ENCODE data around the gene GOT1. TPM values are rescaled to one million over a fixed set of nuclear protein-coding genes. Genes with fewer than 3 reads are reported as not detected.

The GOT1 gene
- polyA plus RNA-seq, 1 donor: 40.9 TPM

DNA sequence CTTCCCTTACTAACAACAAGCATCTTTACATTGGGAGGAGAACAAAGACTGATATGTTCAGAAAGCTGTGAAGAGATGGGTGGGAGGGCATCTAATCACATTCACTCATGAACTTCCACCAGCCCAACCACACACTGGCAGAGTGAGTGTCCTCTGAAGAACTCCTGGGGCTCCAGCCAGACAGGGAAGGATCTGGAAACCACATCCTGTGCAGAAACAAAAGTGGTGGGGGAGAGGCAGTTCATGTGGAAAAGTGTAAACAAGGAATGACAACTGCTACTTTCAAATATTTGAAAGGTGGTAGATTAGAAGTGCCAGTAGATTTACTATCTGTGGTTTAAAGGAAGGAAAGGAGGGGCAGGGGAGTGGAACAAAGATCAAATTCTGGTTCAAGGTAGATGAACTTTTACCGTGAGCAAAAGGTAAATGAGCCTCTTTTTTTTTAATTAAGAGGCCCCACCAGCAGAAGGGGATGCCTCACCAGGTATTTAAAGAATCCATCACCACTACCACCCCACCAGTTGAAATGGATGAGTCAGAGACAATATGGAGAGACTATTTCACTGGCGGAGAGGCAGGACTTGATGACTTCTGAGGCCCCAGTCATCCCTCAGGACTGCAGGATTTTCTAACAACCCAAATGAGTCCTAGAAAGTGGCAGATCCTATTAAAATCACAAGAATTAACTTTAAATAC is 34.5 kb downstream of the GOT1 start:
- DNase-seq (ENCODE audit: low read depth): no peak

DNA sequence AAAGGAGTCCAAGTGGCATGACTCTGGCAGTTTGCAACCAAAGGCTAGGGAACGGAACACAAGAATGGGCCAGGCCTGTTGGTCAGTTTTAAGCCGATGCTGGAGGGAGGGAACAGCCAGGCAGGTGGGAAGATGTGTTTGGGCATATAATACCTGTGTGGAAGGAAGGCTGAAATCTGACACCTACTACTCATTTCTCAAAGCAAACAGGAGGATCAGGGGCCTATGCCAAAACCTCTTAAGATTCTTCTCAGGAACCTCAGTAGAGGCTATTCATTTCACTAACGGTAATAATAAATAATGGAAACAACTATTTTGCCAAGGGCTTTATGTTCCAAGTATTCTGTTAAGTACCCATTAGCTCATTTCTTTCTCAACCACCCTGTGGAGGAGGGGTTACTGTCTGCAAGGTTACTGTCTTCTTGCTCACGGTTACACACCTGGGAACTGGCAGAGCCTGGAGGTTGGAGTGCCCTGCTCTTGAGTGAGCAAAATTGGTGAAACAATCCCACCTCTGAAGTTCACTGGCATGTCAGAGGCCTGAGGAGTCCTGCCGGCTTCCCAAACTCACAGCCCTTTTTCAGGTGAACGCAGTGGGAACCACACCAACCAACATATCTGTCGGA is 35.5 kb downstream of the GOT1 start:
- no peak for DNase-seq (ENCODE audit: low read depth)

DNA sequence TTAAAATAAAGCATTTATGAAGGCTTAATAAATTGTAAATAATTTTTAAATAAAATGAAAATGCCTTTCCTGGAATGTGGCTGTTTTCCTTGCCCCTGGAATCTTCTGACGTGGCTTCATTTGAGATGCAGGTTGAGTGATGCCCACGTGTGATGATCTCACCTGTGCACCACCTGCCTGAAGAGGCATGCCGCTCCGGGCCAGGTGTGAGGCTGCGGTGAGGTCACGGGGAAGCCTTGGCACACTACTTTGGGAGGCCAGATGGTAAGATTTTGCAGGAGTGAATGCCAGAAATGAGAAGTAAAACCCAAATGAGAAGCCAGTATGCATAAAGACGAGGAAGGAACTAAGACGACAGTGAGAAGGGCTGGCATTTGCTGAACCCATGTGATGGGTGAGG is 36.2 kb downstream of the GOT1 start:
- DNase-seq (ENCODE audit: low read depth): no peak

DNA sequence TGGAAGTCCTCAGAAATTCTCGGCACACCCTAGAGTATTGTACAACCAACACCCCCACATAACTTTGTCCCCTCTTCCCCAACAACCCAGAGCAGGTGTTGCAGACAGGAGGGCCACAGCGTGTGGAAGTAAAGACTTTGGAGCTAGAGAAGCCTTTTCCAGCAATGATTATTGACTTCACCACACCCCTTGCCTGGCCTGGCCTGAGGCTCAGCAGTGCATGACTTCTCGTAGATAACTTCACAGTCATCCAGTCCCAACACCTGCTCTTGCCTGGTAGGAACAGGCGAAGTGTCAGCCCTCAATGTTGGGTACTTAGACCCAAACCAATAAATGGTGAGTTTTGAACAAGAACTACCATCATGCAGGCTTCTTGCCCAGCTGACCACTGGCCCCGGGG is 36.7 kb downstream of the GOT1 start:
- no peak for DNase-seq (ENCODE audit: low read depth)

DNA sequence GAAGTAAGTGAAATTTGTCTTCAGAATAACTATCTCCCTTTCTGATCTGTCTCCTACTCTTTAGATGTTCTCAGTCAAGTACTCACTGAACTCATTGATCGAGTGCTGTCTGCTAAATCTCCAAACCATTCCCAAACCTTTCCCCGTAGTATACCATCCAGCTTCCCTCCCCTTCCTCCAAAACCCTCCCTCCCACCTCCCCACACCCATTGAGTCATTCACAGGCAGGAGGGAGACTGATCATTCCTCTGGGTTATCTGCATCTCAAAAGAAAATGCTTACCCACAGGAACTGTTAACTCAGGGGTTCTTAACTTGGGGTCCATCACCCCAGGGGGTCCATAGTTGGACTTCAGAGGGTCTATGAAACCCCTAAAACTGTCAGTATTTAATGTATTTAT is 37.4 kb downstream of the GOT1 start:
- no peak for DNase-seq (ENCODE audit: low read depth)

DNA sequence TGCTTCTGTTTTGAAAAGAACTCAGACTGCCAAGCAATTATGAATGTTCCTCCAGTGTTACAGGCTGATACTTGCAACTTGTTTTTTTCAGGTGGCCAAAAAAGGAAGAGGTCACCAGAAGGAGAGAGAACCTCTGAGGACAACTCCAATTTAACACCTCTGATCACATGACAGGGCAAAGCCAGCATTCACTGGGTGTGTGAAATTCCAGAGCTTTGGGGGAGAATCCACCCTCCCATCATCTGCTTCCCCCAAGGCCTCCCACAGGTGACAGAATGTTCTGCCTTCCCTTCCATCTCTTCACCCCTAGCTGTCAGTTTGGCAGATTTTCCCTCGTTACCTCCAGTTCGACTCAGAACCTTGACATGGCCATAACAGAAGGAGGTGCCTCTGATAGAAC is 39.1 kb downstream of the GOT1 start:
- DNase-seq (ENCODE audit: low read depth): no peak

DNA sequence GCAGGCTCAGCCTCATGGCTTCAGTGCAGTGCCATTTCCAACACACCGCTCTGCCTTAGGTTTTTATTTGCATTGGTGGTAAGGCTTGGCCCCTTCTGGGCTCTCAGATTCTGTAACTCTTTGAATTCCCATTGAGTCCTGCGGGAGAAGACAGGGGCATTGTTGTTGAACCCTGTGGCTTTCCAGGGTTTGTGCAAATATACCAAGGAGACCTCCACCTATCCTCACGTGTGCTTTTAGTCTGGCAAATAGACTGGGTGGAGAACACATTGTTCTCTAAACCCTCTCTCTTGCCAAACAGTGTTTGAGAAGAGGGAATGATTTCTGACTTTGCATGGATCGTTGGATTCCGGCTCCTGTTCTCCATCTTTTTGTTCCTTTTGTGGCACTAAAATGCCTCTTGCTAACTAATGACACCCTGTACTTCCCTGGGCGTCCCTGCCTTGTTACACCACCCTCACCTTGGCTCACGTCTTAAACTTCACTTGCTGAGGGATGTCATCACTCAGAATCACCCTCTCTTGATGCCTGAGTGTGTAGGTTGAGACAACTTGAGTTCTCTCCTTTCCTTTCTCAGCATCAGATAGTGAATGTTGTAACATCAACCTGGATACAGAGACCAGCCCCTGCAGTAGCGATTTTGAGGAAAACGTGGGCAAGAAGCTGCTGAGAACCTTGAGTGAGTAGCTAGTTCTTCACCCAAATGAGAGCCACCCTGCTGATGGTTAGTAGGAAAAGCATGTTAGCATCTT is 40.5 kb downstream of the GOT1 start:
- DNase-seq (ENCODE audit: low read depth): no peak

DNA sequence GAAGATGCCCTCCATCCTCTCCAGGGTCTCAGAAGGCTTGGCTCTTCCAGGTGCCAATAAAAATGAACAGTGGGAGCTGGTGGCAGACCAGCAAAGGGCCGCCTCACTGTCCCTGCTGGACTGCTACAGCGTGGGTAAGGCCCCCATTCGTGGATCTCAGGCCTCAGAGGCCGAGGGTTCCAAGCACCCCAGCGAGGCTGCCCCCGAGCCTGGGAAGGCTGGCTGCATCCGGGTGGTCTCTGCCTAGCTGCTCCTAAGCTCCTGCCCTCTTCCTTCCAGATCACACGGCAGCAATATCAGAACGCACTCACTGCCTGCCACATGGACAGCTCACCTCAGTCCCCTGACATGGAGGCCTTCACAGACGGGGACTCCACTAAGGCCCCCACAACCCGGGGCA is 42.9 kb downstream of the GOT1 start:
- no peak for DNase-seq (ENCODE audit: low read depth)

DNA sequence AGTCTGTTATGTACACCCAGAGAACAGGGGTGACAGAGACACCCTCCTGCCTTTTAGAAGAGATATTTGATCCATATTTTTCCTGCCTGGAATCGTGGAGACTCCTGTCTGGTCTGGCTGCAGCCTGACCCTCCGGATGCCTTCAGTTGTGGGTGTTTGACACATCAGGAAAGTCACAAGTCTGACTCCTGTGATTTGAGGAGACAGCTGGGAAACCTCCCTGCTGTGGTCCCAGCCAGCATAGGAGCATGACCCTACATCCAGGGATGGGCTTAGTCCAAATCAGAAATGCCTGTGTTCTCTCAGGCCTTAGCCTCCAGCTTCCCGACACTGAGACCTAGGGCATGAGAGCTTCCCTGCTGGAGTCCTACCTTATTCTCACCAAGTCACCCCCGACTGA is 43.4 kb downstream of the GOT1 start:
- no peak for DNase-seq (ENCODE audit: low read depth)

DNA sequence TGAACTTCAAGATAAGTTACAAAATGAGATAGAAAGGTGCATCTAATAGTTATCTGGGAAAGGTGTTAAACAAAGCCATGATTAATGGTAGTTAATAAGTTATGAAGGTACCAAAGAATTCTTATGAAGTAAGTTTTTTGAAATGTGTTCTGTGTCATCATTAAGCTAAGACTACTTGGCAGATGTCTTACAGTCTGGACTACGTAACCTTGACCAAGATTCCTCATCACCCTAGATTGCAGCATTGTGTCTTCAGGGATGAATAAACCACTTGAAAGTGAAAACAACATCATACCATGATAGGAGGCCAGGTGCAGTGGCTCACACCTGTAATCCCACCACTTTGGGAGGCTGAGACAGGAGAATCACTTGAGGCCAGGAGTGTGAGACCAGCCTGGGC is 48.2 kb downstream of the GOT1 start:
- DNase-seq (ENCODE audit: low read depth): no peak

DNA sequence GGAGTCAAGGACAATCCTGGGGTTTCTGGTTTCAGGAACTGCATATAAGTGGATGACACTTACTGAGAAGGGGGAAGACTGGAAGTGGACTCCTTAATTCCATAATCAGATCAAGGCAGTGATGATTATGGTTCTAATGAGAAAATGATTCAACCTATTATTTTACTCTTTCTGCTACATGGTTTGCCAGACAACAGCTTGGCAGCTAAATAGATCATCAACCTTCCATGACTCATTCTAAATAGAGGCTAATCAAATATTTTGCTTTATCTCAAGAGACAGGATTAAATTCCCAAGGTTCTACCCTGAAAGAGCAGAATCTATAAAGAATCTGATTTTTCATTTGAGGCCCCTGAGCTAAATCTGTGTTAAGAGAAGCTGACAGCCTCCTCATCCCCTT is 55.0 kb downstream of the GOT1 start:
- DNase-seq (ENCODE audit: low read depth): no peak

DNA sequence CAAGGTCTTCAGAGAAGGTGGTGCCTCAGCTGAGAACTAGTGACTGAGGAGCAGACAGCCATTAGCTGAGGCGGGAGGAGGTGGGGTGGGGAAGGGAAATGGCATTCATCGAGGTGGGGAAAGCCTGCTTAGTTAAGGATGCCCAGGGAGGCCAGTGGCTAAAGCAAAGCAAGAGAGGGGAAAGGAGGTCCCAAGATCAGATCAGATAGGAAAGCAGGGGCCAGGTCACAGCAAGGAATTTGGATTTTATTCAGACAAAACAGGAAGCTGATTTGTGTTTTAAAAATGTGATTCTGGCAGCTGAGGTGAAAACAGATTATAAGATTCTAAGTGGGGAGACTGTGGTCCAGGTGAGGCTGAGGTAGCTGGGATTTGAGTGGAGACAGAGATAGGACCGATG is 55.5 kb downstream of the GOT1 start:
- DNase-seq (ENCODE audit: low read depth): no peak

DNA sequence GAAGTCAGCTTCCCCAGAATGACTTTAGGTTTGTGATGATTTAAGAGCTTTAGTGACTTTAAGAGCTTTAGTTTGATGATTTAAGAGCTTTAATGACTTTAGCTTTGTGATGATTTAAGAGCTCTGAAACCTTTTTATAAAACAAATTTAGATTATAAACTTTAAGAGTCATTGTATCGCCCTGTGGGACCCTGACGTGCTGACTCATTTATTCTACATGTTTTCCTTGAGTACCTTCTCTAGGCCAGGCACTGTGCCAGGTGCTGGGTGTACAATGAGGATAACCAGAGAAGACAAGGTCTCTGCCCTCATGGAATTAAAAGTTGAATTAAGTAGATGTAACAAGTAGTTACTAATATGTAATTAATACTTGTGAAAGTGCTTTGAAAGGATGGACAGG is 55.9 kb downstream of the GOT1 start:
- no peak for DNase-seq (ENCODE audit: low read depth)

DNA sequence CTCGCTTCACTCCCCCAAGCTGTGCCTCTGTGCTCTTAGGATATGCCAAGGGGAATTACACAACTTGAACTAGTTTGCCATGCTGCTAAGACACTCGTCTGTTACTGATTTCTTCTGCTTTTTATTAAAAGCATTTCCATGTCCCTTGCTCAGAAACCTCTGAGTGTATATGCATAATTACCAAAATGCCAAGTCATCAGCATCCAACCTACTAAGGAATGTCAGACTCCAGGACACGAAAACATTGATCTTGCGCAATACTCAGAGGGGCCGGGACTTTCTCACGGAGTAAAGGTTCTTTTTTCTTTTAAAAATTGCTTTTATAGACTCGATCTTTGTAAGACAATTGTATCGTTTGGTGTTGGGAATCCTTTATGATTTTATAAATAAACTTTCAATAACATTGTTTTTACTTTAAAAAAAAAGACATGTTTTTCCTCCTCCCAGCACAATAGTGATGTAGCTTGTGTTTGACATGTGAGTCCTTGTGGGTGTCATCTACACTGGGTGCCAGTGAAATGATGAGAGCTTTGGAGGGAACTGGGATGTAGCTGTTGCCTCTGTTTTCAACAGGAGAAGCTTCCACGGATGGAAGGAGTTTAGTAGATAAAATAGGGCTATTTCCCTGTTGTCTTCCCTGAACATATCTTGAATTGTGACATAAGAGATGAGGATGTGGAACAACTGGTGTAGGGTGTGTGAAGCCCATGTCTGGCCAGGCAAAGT is 57.7 kb downstream of the GOT1 start:
- no peak for DNase-seq (ENCODE audit: low read depth)

DNA sequence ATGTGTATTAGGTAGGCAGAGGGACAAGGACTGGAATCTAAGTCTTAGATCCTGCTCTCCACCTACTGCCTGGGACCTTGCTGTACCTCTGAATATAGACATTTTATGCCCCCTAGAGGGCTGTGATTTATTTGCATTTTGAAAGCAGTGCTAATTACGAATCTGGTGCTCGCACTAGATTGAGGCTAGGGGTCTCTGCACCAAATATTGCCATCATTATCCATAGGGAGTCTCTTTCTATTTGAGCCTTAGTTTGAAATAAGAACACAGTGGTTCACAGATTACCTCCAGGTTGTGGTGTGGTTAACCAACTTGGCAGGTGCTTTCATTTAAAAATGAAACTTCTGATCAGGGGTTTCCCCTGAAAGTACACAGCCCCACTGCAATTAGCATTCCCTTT is 59.4 kb downstream of the GOT1 start:
- DNase-seq (ENCODE audit: low read depth): no peak

DNA sequence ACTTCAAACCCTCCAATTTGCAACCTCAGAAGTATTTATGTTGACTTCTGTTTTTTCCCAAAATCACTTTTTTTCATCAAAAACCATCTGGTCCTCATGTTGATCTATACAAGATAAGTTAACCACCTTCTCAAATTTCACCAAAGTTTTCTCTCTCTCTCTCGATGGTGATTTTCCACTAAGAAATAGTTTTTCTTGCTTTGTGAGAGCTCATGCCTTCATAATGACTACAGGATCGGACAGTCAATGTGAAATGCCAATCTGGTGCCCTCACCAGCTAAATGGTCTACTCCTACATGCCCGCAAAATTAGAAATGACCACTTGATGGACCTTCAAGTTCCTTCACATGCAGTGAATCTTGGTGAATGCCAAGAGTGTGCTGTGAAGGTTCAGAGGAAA is 60.9 kb downstream of the GOT1 start:
- no peak for DNase-seq (ENCODE audit: low read depth)

DNA sequence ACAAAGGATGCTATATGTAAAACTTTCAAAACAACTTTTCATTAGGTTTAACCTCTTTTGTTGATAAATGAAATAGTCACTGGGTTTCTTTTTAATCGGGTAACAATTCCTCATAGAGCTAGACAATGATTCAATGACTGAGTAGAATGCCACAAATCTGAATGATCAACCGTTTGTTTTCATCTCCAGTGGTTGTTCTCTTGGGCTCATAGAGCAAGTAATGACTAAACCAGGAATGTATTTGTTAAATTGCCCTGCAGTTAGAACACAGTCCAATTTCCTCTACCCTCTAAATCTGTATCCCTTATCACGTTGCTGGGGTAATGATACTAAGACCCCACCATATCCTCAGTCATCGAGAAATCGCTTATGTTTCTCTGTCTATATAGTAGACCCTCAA is 61.3 kb downstream of the GOT1 start:
- DNase-seq (ENCODE audit: low read depth): no peak

DNA sequence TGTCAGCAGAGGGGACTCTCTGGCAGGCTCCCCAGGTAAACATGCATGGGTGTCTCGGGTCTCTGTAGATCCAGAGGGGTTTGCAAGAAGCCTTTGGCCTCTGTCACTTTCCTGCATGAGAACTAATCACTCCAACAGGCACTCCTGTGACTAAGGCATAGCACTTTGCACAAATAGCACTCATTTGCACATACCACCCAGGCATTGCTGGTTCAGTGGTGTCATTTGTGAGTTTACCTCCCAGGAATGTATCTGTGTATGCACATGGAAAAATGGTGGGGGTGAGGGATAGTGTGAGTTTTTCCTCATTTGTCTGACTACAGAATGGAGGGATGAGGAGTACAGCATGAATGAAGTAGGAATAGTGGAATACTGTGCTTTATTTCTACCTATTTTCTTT is 61.8 kb downstream of the GOT1 start:
- no peak for DNase-seq (ENCODE audit: low read depth)

DNA sequence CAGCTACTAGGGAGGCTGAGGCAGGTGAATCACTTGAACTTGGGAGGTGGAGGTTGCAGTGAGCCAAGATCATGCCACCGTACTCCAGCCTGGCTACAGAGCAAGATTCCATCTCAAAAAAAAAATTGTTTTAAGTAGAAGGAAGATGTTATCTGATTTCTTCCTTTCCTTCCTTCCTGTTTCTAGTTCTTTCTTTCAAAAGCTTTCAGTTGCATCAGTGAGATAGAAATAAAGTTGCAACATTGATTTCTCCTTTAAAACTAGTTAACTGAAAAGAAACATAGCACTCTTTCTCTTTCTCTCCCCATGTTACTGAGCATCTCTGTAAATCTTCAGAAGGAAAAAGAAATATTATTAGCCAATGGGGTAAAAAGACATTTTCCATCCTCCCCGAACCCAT is 63.8 kb downstream of the GOT1 start:
- no peak for DNase-seq (ENCODE audit: low read depth)

DNA sequence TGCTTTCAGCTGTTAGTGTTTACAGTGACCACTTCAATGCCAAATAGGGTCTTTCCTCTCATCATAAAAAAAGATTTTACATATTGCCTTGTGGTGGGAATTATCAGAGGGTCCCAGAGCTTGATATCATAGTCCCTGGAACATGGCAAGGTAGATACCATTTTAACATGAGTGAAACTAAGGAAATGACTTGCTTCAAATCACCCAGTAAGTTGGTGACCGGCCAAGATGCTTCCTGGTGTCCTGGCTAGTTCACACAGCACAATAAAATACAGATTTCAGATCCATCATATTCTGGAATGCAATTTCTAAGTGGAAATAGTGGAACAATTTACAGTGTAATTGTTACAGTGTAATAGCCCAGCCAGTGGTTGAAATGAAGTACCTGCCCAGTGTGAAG is 64.7 kb downstream of the GOT1 start:
- no peak for DNase-seq (ENCODE audit: low read depth)

DNA sequence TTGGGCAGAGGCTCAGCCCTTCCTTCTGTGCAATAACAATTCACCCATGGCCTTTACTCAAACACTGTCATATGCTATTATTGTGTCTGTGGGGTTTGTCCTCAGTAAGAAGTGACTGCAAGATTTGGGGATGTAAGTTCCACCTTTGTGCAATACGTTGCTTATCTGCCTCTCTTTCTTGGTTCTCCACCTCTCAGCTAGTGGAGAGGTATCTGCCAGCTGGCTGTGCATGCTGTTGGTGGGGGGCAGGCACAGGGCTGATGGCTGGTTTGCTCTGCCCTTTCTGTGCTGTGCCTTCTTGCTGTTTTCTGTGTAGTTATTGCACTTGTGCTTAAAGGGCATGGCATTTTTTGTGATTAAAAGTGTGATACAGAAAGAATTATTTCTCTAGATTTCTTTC is 65.1 kb downstream of the GOT1 start:
- DNase-seq (ENCODE audit: low read depth): no peak

DNA sequence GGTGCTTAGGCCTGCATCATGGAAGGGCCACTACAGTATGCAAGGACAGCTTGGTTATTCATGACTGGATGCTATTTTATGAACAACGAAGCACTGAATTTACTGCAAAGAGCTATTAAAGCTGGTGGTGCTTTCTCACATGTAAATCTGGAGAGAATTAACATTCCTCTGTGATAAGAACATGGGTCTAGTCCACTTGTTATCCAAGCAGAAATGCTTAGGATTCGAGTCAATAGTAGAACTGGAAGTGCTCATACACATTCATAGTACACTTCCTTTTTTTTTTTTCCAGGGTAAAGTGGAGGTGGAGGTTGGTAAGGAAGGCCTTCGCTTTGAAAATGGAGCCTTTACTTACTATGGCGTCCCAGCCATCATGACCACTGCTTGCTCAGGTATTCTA is 66.3 kb downstream of the GOT1 start:
- no peak for DNase-seq (ENCODE audit: low read depth)

DNA sequence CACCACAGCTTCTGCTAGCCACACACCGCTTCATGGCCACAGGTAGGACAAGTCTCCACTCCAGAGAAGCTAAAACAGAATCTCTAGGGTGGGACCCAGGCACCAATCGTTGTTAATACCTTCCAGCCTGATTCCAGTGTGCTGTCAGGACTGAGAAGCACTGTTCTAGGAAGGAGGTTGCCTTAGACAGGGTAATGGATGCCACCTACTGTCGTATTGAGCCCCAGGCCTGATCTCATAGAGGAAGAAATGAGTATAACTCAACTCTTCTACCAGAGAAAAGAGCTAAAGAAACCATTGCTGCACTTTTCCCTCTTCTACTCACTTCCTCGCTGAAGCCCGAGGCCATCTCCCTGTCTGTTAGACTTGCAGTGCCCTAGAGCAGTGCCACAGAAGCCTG is 69.5 kb downstream of the GOT1 start:
- DNase-seq (ENCODE audit: low read depth): no peak
